GM18505 (cell line): ENCODE data around the gene FAM241A.
"Not testable (repeated sequence)": the region's sequence is repeated elsewhere in the genome, so short reads cannot be mapped to it uniquely, and the experiment has no call there.

ENCODE experiments used
- ATAC-seq: cut with Tn5 transposase; IDR thresholded peaks from one replicate; pipeline ENCODE4 v1.9.1; 2021; ENCODE audit not compliant: unreplicated experiment
- POLR2A ChIP-seq: IDR thresholded peaks from 4 replicates; pipeline ENCODE4 v1.6.1; 2011; ENCODE audit warnings: borderline replicate concordance; ENCODE audit not compliant: insufficient read depth, insufficient read length; ENCODE audit errors: extremely low read depth

FAM241A gene

DNA sequence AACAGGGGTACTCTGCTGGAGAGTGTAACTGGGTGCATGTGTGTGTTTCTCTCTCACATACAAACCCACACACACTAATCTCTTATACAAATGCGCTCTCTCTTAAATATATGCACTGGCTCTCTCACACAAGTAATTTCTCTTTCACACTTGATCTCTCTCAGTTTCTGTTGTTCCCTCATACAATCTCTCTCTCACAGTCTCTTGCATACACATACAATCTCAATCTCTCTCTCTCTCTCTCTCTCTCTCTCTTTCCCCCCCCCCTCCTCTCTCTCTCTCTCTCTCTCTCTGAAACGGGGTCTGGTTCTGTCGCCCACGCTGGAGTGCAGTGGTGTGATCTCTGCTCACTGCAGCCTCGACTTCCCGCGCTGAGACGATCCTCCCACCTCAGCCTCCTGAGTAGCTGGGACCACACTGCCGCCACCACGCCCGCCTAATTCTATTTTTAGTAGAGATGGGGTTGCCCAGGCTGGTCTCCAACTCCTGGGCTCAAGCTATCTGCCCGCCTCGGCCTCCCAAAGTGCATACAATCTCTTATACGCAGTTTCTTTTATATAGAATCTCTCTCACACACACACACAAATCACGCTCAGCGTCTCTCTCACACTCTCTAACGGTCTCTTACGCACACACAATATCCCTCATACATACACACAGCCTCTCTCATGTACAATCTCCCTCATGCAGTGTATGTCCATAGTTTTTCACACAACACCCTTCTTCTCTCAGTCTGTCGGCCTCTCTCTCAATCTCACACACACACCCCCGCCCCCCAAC is 518 bp upstream of the FAM241A start:
- ATAC-seq = no peak
- no peak for TF ChIP-seq POLR2A

DNA sequence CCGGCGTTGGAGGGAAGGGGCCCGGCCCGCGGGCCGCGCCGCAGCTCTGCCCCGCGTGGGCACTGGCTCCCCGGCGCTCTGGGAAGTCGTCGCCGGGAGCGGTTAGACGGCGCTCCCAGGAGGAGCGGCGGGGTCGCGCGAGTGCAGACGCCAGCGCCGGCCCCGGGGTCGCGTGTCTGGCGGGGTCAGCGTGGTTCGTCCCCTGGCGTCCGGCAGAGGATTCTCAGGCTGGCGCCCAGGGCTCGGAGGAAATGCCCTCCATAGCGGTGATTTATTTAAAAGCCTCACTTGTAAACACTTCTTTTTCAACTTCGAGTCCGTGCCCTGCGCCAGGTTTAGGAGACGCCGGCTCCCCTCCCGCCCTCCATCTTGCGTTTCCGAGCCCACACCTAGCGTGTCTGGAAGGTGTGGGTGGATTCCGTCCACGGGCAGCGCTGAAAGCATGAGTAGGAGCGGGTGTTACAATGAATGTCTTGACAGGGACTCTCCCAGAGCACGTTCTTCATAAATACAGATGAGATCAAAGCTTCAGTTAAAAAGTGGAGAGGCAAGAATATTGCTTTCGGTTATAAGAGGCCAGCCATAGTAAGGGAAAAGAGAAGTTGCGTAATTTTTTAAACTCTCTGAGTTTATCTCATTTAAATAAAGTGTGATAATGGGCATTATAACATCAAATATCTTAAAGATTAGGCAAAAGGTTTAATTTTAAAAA is 692 bp downstream of the FAM241A start:
- TF ChIP-seq POLR2A = no peak
- ATAC-seq = peak; percentile 46

DNA sequence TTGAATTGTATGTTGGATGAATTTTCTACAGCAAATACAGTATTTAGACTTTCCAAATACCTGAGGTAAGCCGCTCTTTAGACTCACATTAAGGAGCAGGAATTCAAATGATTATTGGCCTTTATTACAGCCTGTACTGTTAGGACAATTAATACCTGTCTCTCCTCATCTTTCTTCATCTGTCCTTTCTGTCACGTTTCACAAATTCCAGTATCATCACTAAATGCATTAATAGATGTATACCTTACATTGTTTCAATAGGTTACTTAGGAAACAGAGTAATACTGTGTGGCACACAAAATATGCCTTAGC is 1.2 kb downstream of the FAM241A start:
- ATAC-seq = no peak
- TF ChIP-seq POLR2A = no peak

DNA sequence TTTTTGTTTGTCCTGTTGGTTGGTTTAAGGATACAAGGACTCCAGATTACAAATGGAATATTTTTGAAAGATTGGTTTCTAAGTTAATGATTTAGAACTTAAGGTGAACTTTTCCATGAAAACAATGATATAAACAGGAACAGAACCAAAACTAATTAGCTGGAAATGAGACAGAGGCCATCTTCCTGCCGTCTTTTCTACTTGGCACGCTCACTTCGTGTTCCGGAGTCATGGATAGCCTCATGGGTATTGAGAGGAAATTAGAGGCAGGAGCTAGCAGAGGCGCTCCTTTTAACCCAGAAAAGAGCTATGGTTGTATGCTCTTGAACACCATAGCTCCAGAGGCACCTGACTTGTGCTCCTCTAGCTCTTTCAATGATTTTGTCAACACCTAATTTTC is 2.4 kb downstream of the FAM241A start:
- ATAC-seq = no peak
- no peak for TF ChIP-seq POLR2A

DNA sequence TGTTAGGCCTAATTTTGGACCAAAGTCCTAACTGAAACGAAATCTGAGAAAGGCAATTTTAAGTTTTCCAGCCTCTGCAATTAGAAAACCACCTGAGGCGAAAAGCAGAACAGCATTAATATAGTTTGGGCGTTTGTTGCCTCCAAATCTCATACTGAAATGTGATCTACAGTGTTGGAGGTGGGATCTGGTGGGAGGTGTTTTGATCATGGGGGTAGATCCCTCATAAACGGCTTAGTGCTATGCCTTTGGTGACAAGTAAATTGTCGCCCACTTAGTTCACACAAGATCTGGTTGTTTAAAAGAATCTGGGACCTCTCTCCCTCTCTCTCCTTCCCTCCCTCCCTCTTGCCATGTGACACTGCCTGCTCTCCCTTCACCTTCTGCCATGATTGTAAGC is 5.7 kb downstream of the FAM241A start:
- no peak for TF ChIP-seq POLR2A
- no peak for ATAC-seq

DNA sequence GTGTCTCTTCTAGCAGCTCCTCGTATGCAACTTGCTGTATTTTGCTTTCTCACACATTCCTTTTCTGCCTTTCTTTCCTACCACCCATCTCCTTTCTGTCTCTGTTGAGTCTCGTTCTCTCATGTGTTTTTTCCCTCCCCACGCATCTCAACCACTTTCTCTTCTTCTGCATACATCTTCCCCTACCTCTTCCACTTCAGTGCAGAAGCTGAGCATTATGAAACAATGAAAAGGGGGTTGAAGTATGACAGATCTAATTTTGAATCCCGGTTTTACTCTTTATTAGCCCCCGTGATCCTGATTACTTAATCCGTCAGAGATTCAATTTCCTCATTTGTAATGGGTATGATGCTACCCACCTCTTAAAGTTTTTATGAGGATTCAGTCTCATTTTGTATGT is 7.3 kb downstream of the FAM241A start:
- no peak for TF ChIP-seq POLR2A
- no peak for ATAC-seq

DNA sequence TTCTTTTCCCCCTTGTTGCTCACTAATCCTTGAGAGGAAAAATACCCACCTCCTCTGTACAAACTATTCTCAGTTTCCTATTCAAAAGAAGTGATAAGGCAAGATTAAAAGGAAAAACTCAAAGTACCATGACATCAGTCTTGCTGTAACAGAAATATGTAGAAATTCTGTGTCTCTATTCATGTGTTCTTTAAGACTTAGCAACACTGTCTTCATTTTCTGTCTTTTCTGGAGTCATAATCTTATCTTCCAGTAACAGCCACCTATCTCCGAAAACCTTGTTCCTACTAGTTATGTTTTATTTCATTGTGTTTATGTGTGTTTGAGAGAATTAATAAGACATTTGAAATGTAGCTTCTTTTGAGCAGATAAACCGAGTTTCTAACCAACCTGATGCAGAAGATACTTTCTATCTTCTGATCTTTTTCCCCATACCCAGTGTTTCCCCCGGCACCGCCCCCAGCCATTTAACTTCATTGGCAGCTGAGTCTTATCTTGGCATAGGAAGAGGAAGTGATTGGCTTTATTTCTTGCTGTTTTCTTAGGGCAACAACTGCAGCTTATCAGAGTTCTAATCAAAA is 8.0 kb downstream of the FAM241A start:
- no peak for TF ChIP-seq POLR2A
- ATAC-seq = no peak

DNA sequence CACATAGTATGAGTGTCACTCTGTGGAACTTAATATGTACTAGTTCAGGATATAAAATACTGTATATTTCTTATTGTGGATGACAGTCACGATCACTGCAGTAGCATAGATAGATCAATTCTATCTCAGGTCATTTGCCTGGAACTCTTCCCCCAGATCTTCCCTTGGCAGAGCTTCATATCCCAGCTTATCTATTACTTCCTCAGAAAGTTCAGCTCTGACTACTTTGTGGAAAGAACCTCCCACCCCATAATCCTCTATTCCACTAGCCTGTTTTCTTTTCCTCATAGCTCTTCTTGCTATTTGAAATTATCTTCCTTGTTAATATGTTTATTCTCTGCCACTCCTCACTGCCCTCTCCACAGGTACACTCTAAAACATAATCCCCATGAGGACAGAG is 10.9 kb downstream of the FAM241A start:
- TF ChIP-seq POLR2A = no peak
- no peak for ATAC-seq

DNA sequence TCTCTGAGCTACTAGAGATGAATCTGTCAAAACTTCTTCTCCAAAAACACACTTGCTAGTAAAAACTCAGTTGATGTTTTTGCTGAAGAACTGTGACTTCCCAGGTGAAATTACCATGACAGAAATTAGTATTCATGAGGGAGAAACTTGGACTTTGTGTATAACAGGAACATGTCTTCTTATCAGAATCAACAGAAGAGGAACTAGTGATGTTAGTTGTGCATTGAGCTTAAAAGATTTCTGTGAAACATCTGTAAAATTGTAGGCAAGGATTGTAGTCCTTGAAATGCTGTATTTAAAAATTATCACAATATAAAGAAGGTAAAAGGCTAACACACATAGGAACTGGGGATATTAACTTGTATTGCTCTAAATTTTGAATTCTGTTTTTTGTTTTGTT is 11.3 kb downstream of the FAM241A start:
- TF ChIP-seq POLR2A = no peak
- no peak for ATAC-seq

DNA sequence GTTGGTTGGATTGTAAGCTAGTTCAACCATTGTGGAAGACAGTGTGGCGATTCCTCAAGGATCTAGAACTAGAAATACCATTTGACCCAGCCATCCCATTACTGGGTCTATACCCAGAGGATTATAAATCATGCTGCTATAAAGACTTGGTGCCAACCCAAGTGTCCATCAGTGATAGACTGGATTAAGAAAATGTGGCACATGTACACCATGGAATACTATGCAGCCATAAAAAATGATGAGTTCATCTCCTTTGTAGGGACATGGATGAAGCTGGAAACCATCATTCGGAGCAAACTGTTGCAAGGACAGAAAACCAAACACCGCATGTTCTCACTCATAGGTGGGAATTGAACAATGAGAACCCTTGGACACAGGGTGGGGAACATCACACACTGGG is 18.5 kb downstream of the FAM241A start:
- not testable (repeated sequence) for ATAC-seq

DNA sequence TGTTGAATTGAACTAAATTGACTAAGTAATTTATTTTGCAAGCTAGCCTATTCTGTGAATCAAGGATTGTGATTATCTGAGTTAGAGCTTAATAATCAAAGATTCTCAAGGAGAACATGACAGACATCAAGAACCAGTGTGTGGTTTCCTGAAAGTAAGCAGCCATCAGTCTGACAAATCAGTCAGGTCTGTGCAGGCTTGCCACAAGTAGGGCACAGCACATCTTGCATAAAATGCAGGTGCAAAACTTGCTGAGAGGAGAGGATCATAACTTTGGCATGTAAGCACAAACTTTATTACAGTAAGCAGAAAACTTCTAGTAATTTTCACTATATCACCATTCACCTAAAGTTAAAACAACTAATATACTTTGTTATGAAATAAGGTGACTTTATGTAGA is 22.5 kb downstream of the FAM241A start:
- TF ChIP-seq POLR2A = no peak
- ATAC-seq = no peak

DNA sequence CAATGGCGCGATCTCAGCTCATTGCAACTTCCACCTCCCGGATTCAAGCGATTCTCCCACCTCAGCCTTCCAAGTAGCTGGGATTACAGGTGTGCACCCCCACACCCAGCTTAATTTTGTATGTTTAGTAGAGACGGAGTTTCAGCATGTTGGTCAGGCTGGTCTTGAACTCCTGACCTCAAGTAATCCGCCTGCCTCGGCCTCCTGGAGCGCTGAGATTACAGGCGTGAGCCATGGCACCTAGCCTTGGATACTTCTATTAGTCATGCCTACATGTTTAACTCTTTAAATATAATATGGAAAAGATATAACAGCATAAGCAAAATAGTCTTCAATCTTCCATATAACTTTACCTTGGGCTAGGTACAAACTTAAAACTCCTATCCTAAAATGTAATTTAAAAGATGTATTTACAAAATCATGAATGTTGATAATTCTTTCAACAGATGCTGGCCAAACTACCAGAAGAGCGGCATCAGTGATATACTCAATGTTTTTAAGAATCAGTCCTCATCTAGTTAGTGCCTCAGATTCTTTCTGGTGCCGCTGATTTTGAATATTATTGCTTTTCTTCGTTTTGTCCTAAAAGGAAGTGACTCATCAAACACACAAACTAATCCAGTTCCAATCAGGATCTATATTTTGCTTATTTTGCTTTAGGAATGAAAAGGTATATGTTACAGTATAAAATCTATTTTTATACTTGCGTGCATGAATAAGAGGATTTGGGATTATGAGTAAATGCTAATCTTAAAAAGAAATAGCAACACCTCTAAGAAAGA is 23.7 kb downstream of the FAM241A start:
- ATAC-seq = no peak
- no peak for TF ChIP-seq POLR2A

DNA sequence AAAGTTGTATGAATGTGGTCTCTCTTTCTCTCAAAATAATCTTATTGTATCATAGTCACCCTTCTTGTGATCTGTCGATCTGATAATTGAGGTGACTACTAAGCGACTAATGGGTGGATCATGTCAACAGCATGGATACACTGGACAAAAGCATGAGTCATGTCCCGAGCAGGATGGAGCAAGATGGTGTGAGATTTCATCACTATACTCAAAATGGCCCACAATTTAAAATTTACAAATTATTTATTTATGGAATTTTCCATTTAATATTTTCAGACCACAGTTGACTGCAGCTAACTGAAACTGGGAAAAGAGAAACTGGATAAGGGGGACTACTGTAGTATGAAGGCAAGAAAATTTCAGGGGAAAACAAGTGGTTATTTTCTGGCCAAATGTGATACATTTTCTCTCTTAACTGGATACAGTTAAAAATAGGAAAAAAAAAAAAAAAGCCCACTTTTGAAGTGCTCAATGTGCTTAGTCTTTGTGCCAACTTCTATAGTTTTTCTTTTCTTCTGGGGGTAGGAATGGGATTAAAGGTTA is 25.3 kb downstream of the FAM241A start:
- ATAC-seq = no peak
- no peak for TF ChIP-seq POLR2A

DNA sequence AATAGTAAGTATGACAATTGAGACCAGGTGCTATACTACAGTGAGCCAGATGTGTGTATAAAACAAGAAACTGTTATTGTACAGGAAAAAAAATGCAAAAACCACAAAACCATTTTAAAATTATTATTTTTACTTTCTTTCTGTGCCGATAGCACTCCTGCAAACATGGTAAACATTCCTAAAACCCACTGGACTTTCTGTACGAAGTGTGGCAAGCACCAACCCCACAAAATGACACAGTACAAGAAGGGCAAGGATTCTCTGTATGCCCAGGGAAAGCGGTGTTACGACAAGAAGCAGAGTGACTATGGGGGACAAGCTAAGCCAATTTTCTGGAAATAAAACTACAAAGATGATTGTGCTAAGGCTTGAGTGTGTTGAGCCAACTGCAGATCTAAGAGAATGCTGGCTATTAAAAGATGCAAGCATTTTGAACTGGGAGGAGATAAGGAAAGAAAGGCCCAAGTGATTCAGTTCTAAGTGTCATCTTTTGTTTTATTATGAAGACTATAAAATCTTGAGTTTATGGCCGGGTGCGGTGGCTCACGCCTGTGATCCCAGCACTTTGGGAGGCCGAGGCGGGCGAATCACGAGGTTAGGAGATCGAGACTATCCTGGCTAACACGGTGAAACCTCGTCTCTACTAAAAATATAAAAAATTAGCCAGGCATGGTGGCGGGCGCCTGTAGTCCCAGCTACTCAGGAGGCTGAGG is 26.0 kb downstream of the FAM241A start:
- ATAC-seq = not testable (repeated sequence)

DNA sequence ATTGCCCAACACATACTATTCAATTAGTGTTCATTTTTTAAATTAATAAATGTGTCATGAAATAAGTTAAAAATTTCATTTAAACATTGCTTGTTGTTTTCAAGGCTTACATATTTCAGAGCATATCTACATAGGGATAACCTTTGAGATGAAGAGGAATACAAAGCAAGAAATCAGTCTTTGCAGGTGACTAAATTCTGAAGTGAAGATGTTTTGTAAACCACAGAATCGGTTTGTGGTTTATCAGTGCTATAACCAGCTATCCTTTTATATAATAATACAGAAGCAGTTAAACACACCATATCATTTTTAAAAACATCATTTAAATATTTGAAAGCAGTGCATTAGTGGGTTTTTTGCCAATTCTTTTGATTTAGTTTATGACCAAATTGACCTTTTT is 26.9 kb downstream of the FAM241A start:
- TF ChIP-seq POLR2A = no peak
- ATAC-seq = peak; percentile 79
